Glutamatergic neuron (in vitro differentiated cells): ENCODE measurements around the gene SLC20A1. TPM values are rescaled to one million over a fixed set of nuclear protein-coding genes. Genes with fewer than 3 reads are reported as not detected.
A peak's percentile ranks its signal among the peaks of the same experiment; 100 is the strongest.

Source experiments
- DNase-seq: peaks from one replicate; pipeline ENCODE4 v3.0.0; 2022
- H3K27ac Mint-ChIP-seq: one replicate; pipeline ENCODE4 v1.8.0; 2020; ENCODE audit warnings: mild to moderate bottlenecking, mixed read lengths, inconsistent platforms; ENCODE audit not compliant: unreplicated experiment
- H3K27me3 Mint-ChIP-seq: one replicate; pipeline ENCODE4 v1.8.0; 2020; ENCODE audit warnings: mild to moderate bottlenecking, moderate library complexity, mixed read lengths, inconsistent platforms; ENCODE audit not compliant: unreplicated experiment
- H3K36me3 Mint-ChIP-seq: one replicate; pipeline ENCODE4 v1.8.0; 2020; ENCODE audit warnings: mild to moderate bottlenecking, mixed read lengths, inconsistent platforms; ENCODE audit not compliant: unreplicated experiment
- H3K4me1 Mint-ChIP-seq: one replicate; pipeline ENCODE4 v1.8.0; 2020; ENCODE audit warnings: mild to moderate bottlenecking, low read depth, mixed read lengths, inconsistent platforms; ENCODE audit not compliant: unreplicated experiment
- H3K4me3 Mint-ChIP-seq: one replicate; pipeline ENCODE4 v1.8.0; 2020; ENCODE audit warnings: mild to moderate bottlenecking, mixed read lengths, inconsistent platforms; ENCODE audit not compliant: unreplicated experiment
- H3K9me3 Mint-ChIP-seq: one replicate; pipeline ENCODE4 v1.8.0; 2020; ENCODE audit warnings: mild to moderate bottlenecking, moderate library complexity, mixed read lengths, inconsistent platforms; ENCODE audit not compliant: unreplicated experiment
- total RNA-seq: library from RNA; stranded (reverse); fragmentation: NEBNext Ultra II Directional; extraction: Animal tissue kit (Norgen Biotek cat#: 25700); gene quantifications from one replicate; pipeline ENCODE4 v1.2.1, GENCODE V29; 2021; ENCODE audit not compliant: unreplicated experiment
- TF ChIP-seq, protein P1 (sequence below): fragments of 200-600 bp; sonication (generic); IDR thresholded peaks from one replicate; pipeline ENCODE4 v1.5.0; 2021; ENCODE audit not compliant: partially characterized antibody, unreplicated experiment

Gene SLC20A1
- total RNA-seq, 1 donor from 2014 or later: 73.0 TPM

DNA sequence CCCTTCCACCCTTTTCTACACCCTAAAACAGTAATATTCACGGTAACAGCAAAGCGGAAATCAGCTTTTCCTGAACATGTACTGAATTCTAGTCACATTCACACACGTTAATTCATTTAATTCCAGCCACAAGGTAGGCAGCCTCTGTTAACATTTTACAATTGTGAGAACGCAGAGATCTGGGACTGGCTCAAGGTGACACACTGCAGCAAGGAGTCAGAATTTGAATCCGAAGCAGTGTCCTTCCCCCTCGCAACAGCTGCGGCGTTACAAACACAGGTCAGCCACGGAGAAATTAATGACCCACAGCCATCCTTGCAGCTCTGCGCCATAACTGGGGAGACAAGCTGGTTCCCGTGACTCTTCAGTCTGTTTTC, 818 bp upstream of the SLC20A1 start:
- TF ChIP-seq, protein P1, sequence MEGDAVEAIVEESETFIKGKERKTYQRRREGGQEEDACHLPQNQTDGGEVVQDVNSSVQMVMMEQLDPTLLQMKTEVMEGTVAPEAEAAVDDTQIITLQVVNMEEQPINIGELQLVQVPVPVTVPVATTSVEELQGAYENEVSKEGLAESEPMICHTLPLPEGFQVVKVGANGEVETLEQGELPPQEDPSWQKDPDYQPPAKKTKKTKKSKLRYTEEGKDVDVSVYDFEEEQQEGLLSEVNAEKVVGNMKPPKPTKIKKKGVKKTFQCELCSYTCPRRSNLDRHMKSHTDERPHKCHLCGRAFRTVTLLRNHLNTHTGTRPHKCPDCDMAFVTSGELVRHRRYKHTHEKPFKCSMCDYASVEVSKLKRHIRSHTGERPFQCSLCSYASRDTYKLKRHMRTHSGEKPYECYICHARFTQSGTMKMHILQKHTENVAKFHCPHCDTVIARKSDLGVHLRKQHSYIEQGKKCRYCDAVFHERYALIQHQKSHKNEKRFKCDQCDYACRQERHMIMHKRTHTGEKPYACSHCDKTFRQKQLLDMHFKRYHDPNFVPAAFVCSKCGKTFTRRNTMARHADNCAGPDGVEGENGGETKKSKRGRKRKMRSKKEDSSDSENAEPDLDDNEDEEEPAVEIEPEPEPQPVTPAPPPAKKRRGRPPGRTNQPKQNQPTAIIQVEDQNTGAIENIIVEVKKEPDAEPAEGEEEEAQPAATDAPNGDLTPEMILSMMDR: no peak
- H3K27ac Mint-ChIP-seq: peak overlapping the region; percentile 86
- H3K27me3 Mint-ChIP-seq: peaks cover 11% of the 10 kb centered on the region
- peaks cover 10% of the 10 kb centered on the region for H3K9me3 Mint-ChIP-seq
- DNase-seq: no peak
- H3K4me3 Mint-ChIP-seq: peak overlapping the region; percentile 88
- no peaks in the 10 kb centered on the region for H3K36me3 Mint-ChIP-seq
- H3K4me1 Mint-ChIP-seq: peaks cover 11% of the 10 kb centered on the region

DNA sequence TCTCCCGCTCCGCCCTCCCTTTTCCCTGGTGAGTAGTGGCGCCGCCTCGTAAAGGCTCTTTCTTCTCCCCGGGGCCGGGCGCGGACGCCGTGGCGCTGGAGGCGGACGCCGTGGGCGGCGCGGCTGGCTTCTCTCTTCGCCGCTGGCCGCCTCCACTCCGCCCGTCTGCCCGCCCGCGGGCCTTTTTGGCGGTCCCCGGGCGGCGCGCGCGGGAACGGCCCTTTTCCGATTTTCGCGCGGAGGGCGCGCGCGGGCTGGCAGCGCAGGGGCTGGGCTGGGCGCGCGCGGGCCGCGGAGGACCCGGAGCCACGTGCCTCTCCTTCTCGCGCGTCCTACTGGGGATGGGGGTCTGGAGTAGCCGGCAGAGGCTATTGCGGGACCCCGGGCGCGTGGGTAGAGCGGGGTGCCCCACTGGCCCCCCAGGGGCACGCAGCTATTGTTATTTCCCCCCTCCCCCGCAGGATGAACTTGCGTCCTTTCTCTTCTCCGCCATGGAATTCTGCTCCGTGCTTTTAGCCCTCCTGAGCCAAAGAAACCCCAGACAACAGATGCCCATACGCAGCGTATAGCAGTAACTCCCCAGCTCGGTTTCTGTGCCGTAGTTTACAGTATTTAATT, 472 bp downstream of the SLC20A1 start:
- Mint-ChIP-seq H3K36me3 (no peaks in the 10 kb centered on the region), H3K27me3 (peaks cover 11% of the 10 kb centered on the region), H3K4me1 (peaks cover 11% of the 10 kb centered on the region), H3K9me3 (peaks cover 10% of the 10 kb centered on the region), H3K4me3 (peak overlapping the region; percentile 97), H3K27ac (peak overlapping the region; percentile 78)
- no peak for DNase-seq
- TF ChIP-seq, protein P1: no peak

DNA sequence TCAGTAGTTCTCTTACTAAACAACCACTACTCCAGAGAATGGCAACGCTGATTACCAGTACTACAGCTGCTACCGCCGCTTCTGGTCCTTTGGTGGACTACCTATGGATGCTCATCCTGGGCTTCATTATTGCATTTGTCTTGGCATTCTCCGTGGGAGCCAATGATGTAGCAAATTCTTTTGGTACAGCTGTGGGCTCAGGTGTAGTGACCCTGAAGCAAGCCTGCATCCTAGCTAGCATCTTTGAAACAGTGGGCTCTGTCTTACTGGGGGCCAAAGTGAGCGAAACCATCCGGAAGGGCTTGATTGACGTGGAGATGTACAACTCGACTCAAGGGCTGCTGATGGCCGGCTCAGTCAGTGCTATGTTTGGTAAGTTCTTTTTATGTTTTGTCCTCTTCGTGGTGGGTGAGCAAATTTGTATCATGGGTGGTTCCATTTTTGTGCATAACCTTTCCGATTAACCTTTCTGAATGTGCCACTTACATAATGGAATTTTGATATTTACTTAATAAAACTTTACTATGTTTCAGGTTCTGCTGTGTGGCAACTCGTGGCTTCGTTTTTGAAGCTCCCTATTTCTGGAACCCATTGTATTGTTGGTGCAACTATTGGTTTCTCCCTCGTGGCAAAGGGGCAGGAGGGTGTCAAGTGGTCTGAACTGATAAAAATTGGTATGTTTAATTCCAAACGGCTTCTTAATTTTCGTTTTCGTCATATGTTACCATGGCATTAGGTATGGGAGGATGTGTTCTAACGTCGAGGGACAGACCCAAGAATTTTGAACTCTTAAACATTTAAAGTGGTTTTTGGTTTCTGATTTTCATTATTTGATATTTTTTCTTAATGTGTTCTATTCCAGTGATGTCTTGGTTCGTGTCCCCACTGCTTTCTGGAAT, 1.3 kb downstream of the SLC20A1 start:
- no peak for DNase-seq
- peaks cover 11% of the 10 kb centered on the region for H3K4me1 Mint-ChIP-seq
- peak overlapping the region; percentile 97 for H3K4me3 Mint-ChIP-seq
- peak overlapping the region; percentile 86 for H3K27ac Mint-ChIP-seq
- no peaks in the 10 kb centered on the region for H3K36me3 Mint-ChIP-seq
- peaks cover 10% of the 10 kb centered on the region for H3K9me3 Mint-ChIP-seq
- TF ChIP-seq, protein P1: no peak
- H3K27me3 Mint-ChIP-seq: peaks cover 8% of the 10 kb centered on the region

DNA sequence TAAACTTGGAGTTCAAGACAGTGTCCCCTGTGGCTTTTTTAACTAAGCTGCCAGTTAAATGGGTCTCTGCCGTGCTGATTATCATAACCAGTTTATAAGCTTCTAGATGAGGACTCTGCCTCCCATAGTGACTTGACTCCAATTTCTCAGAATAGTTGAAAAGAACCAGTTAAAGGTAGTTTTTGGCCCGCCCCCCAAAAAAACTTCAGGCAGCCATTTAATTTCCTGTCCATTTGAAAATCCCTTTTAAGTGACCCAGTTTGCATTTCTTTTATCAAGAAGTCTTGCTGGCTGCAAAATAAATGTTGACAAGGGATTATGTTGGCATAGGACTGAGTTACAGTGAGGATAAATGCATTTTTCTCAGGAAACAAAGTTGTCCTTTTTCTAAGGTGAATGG, 2.3 kb downstream of the SLC20A1 start:
- Mint-ChIP-seq H3K36me3 (no peaks in the 10 kb centered on the region), H3K27ac (no peak overlapping the region), H3K9me3 (peaks cover 10% of the 10 kb centered on the region), H3K4me3 (peak overlapping the region; percentile 97), H3K27me3 (peaks cover 5% of the 10 kb centered on the region), H3K4me1 (peaks cover 11% of the 10 kb centered on the region)
- no peak for DNase-seq
- TF ChIP-seq, protein P1: no peak

DNA sequence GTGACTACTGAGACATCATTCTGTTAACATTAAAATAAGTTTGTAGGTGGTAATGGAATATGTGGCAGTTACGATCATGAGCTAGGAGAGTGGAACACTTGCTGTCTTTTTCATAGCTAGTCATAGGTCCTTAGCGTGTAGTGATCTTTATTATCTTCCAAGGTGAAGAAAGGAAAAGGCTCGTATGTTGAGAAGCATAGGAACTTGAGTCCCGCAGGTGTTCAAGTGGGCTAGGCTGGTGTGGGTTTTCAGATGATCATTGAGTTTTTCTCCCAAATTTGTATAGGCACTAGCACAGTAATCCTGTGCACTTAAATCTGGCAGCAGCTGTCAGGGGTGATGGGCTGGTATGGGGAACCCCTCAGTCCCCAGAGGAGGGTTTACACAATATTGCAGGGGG, 10.9 kb downstream of the SLC20A1 start:
- H3K9me3 Mint-ChIP-seq: no peaks in the 10 kb centered on the region
- H3K4me1 Mint-ChIP-seq: no peaks in the 10 kb centered on the region
- H3K27me3 Mint-ChIP-seq: peaks cover 2% of the 10 kb centered on the region
- no peak for DNase-seq
- TF ChIP-seq, protein P1: no peak
- no peak overlapping the region for H3K27ac Mint-ChIP-seq
- H3K36me3 Mint-ChIP-seq: no peaks in the 10 kb centered on the region
- H3K4me3 Mint-ChIP-seq: no peak overlapping the region
